ENCODE measurements around the gene ZBTB49.
A peak's percentile ranks its signal among the peaks of the same experiment; 100 is the strongest.
"Not testable (repeated sequence)": the region's sequence is repeated elsewhere in the genome, so short reads cannot be mapped to it uniquely, and the experiment has no call there.

ZBTB49 gene

DNA sequence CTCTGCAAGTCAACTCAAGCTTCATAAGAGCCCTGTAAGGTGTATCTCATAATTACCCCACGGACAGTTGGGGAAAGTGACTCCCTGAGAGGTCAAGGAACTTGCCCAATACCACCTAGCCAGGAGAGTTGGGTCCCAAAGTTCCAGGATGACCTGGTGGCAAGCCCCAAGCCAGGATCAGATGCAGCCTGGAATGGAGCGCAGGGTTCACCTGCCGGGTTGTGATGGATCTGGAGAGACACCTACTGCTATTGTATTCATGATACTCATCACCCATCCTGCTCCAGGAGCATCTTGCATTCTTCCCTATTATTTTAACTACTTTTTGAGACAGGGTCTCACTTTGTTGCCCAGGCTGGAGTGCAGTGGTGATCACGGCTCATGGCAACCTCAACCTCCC is 36.1 kb downstream of the ZBTB49 start:
- DNase-seq (ENCODE audit: low read depth) = no peak

DNA sequence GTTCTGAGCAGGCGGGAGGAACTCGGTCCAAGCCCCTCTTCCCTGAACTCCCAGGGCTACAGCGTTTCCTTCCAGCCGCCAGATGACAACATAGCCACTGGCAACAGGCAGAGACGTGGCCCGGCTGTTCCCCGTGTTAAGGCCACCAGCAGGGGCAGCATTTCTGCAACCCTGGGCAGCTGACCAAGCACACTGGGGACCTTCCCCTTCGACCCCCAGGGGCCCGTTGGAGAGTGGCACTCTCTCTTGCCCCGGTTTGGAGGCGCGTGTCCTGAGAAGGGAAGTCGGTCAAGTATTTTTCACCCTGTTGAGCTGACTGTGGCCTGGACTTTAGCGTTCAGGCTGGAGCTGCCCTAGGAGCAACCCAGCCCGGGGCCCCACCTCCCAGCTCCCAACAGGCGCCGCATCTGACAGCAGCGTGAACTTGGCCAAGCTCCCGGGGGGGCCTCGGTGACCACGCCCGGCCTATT is 37.6 kb downstream of the ZBTB49 start:
- DNase-seq (ENCODE audit: low read depth) = no peak

DNA sequence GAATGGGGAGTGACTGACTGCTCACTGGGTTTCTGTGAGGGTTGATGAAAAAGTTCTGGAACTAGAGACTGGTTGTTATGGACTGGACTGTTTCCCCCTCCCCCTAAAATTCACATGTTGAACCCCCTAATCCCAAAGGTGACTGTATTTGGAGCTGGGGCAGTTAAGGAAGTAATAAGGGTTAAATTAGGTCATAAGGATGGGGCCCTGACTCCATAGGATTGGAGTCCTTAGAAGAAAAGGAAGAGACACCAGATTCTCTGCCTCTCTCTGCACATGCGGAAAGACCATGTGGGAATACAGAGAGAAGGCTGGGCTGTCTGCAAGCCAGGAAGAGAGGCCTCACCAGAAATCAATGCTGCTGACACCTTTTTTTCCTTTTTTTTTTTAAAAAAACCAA is 38.2 kb downstream of the ZBTB49 start:
- DNase-seq (ENCODE audit: low read depth) = no peak

DNA sequence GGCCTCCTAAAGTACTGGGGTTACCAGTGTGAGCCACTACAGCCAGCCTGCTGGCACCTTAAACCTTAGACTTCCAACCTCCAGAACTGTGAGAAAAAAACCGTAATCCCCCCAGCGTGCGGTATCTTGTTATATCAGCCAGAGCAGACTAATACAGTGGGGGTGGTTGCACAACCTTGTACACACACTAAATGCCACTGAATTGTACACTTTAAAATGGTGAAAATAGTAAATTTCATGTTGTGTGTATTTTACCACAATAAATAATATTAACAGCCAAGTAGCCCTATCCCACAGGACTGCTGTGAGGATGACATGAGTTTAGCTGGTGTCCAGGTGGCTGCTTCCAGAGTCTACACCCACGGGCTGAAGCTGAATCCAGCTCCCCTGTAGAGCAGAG is 38.8 kb downstream of the ZBTB49 start:
- DNase-seq (ENCODE audit: low read depth) = no peak

DNA sequence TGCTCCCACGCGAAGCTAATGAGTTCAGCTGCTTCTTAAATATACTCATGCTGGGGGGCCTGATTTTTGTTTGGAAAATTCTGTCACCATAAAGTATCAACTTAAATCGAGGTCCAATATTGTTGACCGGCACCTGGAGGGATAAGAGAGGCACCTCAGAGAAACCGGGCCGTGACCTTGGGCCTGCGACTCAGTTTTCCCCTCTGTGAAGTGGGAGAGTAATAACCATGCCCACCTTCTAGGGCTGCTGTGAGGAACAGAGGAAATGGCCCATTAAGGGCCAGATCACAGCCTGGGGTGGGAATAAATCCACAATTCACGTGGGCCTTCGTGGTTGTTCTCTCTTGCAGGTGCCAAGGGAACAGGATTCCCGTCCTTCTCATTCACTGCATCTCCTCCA is 39.4 kb downstream of the ZBTB49 start:
- no peak for DNase-seq (ENCODE audit: low read depth)

DNA sequence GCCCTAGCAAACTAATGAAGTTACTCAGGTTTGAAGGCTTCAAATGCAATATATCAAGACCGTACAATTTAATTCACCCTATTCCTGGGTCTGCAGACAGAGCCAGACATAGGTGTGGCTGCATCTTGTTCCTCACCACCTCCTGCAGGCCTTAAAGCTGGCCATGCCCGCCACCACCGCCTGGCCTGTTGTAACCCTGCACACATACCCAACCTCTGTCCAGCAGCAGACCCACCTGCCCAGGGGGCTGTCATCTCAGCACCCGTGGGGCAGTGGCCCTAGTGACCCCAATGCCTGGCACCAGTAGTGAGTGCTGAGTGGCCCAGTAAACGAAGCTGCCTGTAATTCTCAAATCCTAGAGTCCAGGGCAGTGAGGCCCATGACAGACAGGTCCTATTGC is 40.7 kb downstream of the ZBTB49 start:
- DNase-seq (ENCODE audit: low read depth) = no peak

DNA sequence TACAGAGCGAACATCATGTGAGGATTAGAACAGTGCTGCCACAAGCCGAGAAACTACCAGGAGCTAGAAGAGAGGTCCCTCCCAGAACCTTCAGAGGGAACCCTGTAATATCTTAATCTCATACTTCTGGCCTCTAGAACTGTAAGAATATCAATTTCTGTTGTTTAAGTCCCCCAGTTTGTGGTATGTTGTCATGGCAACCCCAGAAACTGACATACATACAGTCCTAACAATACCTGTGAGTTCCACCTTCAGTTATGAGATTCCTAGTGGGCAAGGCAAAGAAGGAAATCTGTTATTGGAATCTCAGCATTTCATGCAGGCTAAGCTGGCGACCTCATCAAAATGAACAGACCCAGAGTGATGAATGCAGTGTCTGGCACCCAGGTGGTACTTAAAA is 42.5 kb downstream of the ZBTB49 start:
- no peak for DNase-seq (ENCODE audit: low read depth)

DNA sequence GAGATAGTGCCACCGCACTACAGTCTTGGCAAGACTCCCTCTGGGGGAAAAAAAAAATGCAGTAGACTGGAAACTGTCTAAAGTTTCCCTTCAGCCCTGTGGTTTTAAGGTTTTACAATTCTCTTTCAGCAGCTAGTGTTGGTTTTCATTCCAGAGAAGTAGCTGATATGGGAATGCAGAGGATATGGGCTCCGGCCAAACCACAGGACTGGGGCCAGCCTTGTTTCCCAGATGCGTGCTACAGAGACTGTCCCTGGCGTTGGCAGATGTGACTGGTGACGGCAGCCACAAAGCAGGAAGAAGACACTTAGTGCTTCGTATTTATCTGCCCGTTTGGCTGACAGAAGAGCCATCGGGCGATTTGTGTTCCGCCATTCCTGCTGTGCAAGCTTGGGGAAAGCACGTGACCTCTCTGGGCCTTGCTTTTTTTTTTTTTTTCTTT is 43.2 kb downstream of the ZBTB49 start:
- DNase-seq (ENCODE audit: low read depth) = peak; percentile 4

DNA sequence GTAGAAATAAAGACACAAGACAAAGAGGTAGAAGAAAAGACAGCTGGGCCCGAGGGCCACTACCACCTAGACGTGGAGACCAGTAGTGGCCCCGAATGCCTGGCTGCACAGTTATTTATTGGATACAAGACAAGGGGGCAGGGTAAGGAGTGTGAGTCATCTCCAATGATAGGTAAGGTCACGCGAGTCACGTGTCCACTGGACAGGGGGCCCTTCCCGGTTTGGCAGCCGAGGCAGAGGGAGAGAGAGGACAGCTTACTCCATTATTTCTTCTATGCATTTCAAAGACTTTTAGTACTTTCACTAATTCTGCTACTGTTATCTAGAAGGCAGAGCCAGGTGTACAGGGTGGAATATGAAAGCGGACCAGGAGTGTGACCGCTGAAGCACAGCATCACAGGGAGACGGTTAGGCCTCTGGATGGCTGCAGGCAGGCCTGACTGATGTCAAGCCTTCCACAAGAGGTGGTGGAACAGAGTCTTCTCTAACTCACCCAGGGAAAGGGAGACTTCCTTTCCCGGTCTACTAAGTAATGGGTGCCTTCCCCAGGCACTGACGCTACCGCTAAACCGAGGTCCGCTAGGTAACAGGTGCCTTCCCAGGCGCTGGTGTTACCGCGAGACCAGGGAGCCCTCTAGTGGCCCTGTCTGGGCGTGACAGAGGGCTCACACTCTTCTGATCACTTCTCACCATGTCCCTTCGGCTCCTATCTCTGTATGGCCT is 44.9 kb downstream of the ZBTB49 start:
- peak; percentile 12 for DNase-seq (ENCODE audit: low read depth)

DNA sequence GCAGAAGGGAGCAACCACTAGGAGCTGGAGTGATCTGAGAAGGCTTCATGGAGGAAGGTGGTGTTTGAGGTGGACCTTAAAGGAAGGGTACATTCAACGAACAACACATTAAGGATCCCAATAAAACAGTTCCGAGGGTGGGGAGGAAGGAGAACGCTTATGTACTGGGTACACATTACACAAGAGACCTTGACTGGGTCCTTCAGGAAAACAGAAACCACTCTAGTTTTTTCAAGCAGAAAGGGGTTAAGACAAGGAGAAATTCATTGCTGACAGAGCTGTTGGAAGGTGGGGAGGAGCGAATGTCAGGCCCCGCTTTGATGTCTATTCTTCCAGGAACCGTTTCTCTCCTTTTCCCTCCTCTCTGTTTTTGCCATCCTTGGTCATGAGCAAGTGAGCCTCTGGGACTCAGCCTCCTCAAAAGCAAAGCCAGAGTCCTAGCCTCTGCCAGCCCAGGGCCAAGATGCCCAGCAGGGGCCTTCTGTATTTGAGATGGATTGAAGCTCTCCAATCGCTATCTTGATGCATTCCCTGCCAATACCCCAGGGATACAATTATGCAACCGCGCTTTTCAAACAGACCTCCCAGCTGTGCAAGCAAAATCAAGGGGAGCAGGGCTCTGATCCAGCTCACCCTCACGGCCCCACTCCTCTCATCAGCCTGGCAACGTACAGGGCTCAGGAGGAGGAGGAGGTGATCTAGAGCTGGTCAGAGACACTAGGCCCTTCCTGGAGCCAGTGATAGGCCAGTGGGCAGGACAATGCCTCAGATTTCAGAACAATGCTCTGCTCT is 48.4 kb downstream of the ZBTB49 start:
- DNase-seq (ENCODE audit: low read depth) = no peak

DNA sequence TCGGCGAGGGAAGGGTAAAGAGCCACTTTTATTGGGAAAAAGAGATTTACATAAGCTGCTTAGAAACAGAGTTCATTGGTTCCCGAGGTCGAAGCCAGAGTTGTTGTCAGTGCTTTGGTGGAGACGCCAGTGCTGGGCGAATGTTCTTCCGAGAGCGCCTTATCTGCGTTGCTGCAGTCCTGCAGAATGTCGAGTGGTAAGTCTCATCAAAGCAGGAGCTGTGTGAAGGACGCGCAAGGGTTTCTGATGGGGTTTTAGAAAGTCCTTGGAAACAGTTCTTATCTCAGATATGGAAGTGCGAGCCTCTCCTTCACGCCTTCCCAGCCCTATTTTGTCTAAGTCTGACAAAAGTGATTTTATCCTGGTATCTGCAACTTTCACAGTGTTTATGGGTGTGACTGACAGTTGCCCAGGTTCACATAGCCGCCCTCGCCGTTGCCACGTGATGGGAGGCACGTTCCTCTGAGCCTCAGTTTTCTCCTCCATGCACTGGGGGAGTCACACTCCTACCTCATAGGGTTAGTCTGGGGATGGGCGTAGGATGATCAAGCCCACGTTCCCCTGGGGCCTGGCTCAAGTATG is 49.5 kb downstream of the ZBTB49 start:
- no peak for DNase-seq (ENCODE audit: low read depth)

DNA sequence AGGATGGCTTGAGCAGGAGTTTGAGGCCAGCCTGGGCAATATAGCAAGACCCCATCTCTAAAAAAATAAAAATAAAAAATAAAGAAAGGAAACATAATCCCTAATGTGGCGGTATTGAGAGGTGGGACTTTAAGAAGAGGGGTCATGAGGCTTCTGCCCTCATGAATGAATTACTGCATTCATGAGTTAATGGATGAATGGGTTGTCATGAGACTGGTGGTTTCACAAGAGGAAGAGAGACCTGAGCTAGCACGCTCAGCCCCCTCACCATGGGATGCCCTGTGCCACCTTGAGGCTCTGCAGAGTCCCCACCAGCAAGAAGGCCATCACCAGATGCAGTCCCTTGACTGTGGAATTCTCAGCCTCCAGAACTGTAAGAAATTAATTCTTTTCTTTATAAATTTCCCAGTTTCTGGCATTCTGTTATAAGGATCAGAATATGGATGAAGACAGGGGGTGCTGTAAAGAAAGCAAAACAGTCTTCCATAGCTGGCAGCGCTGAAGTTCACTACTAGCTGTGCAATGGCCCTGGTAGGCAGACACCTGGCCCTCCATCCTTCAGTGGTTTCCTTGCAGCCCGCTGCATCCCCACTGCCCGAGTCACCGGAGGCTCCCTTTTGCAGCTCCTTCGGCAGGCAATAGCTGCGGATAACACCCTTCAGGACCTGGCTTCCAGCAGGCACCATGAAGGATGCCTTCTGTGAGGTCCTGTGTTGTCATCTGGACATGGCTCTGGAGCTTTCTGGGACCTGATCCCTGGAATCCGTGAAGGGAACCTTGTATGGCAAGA is 52.0 kb downstream of the ZBTB49 start:
- DNase-seq (ENCODE audit: low read depth) = no peak

DNA sequence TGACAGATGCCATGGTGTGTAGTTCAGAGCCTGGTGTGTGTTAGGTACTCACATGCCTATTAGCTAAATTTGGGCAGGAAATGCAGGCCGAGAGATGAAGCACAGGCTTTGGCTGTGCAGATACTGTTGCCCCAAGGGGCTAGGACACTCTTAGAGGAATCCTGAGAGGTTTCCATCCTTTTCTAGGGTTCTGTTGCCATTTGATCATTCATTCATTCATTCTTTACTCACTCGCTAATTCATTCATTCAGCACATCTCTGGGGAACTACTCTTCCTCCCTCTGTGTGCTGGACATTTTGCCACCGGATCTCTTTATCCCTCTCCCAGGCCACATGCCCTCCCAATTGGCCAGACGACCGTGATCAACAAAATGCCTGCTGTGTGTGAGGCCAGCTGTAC is 53.0 kb downstream of the ZBTB49 start:
- no peak for DNase-seq (ENCODE audit: low read depth)

DNA sequence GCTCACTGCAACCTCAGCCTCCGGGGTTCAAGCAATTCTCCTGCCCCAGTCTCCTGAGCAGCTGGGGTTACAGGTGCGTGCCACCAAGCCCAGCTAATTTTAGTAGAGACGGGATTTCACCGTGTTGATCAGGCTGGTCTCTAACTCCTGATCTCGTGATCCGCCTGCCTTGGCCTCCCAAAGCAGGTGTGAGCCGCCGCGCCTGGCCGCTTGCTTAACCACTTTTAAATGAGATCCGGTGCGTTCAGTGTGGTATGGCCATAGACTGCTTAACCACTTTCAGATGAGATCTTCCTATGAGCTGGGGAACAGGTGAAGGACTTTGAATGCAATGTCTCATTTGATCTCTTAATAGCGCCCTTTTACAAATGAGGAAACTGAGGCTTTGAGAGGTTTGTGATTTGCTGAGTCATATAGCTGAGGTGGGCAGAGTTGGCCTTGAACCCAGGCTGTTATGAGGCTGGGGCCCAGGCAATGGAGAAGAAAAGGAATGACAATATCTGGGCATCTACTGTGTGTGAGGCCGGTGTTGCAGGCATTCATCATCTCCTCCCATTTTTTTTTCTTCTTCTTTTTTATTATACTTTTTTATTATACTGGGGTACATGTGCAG is 55.0 kb downstream of the ZBTB49 start:
- DNase-seq (ENCODE audit: low read depth) = no peak

DNA sequence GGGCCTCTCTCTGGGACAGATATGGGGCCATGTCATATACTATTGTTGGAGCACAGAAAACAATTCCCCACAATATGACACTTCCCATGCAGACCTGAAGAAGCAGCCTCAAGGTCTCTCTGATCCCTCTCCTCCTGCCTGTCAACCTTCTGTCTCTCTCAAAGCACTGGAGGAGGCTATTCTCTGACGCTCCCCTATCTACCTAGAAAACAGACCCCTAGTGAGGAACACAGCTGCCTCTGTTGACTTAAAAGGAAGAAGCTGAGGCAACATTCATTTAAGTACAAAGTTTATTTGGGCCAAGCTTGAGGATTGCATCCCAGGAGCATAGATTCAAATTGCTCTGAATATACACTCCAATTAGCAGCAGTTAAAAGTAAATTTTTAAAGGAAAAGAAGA is 57.5 kb downstream of the ZBTB49 start:
- DNase-seq (ENCODE audit: low read depth) = no peak

DNA sequence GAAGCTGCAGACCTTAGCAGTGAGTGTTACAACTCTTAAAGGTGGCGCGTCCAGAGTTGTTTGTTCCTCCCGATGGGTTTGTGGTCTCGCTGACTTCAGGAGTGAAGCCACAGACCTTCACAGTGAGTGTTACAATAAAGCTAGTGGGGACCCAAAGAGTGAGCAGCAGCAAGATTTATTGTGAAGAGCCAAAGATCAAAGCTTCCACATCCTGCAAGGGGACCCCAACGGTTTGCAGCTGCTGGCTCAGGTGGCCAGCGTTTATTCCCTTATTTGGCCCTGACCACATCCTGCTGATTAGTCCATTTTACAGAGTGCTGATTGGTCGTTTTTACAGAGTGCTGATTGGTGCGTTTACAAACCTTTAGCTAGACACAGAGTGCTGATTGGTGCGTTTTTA is 58.5 kb downstream of the ZBTB49 start:
- DNase-seq (ENCODE audit: low read depth) = not testable (repeated sequence)

DNA sequence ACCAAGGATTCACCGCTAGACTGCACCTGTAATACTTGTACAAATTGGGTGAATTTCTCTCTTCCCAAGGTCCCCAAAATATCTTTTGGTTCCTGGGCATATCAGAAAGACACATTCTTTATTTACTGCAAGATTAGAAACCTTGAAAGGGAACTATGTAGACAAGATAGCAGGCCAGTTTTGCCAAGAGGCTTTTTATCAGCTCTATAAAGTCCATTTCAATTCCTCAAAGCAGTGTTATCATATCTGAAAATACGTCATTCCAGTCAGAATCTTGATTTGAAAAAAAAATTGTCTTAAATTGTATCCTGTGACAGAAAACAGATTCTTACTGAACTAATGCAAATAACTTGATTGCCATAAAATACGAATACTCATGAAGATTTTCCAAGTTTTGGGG is 59.8 kb downstream of the ZBTB49 start:
- no peak for DNase-seq (ENCODE audit: low read depth)

DNA sequence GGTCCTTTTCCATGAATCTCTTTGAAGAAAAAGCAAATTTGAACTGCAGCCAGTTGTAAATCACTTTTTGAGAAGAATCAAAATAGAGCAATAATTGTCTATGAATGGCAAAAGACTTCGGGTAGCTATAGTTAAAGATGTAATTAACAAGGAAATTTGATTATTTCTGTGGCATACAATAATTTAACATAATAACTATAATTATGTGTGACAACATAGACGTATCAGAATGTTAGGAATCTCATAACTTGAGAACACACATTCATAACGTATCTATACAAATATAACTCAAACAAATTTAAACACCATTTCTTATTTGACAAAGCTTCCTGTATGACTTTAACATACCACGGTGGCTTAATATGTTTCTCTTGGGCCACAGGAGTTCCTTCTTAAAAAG is 60.9 kb downstream of the ZBTB49 start:
- no peak for DNase-seq (ENCODE audit: low read depth)

DNA sequence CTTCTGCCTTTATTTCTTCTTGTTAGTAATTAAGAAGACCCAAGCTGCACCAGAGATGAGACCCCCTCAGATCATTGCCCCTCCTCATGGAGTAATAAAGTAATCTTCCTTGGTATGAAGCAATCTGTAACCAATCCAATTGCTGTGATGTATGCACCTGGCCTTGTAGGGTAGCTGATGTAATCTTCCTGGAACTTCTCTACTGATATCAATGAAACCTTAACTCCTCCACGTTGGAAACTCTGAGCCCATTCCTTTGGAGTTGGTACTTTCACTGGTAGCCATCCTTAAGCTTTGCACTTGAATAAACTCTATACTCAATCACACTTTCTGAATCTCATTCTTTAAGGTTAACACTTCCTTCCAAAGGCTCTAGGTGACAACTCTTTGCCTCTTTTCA is 65.3 kb downstream of the ZBTB49 start:
- DNase-seq (ENCODE audit: low read depth) = no peak

DNA sequence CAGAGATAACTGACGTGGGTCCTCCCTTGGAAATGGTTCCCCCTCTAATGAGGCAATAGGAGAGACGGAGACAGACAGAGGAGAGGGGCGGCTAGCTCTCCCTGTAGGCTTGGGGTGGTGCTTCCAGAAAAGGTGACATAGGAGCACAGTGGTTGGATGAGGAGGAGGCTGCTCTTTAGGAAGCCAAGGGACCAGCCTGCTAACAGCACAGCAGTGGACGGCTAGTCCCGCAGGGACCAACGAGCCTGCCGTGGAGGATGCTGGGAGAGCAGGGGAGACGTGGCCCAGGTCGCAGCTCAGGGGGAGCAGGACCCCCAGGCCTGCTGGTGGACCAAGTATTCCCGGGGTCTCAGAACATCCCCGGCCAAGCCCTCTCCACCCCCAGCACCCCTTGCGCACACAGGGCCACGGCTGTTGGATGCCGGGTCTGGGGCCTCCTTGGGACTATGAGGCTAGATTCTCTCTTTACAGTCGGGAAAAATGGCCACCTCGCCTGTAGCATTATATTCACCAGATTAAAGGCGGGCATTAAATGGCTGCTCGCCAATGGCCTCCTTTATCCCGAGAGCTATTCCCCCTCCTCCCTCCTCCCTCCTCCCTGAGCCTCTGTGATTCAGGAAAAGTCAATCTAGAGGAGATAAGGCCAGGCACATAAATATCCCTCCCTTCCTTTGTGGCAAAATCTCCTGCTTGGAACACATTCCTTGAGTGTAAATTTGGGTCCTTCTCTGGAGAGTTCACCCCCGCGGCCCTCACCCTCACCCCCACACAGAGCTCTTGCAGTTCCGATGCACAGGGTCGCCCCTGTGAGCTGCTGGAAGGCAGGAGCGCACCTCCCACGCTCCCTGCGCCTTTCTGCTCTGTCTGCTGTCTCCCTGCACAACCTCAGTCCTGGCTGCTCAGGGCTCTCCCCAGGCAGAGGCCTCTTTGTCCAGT is 66.3 kb downstream of the ZBTB49 start:
- no peak for DNase-seq (ENCODE audit: low read depth)

Measured in fibroblast of the conjunctiva (primary cell).